Mononuclear cell (primary cell): ENCODE results near the gene BRSK2. TPM values are rescaled to one million over a fixed set of nuclear protein-coding genes. Genes with fewer than 3 reads are reported as not detected.
"Not testable (repeated sequence)": the region's sequence is repeated elsewhere in the genome, so short reads cannot be mapped to it uniquely, and the experiment has no call there.

Experiments
- H3K27me3 ChIP-seq: 2 replicates; pipeline ENCODE4 v1.6.0; 2011; ENCODE audit warnings: low read length, control low read depth; ENCODE audit not compliant: insufficient read depth
- H3K4me1 ChIP-seq: 2 replicates; pipeline ENCODE4 v1.5.1; 2011; ENCODE audit warnings: mild to moderate bottlenecking, low read length, control low read depth; ENCODE audit not compliant: insufficient read depth
- H3K4me3 ChIP-seq: 2 replicates; pipeline ENCODE4 v1.5.1; 2011; ENCODE audit warnings: mild to moderate bottlenecking, low read length, moderate library complexity
- H3K9me3 ChIP-seq: 2 replicates; pipeline ENCODE4 v1.5.1; 2011; ENCODE audit warnings: low read depth, mild to moderate bottlenecking, control low read depth, low read length
- total RNA-seq: library from RNA; depleted of rRNA; stranded (reverse); fragments of >200 nt; gene quantifications from one replicate; pipeline ENCODE4 v1.2.3, GENCODE V29; 2012

Gene BRSK2
- total RNA-seq = 0.10 TPM

GRCh38 chr11:1389932-1390568 lies at the start of gene BRSK2:
TSS of gene BRSK2 (plus strand) at chr11:1389934. CDS start at chr11:1390285, 351 bp downstream.
- Histone ChIP-seq H3K9me3 (no peaks in the 10 kb centered on the region), H3K4me1 (peaks cover 12% of the 10 kb centered on the region), H3K27me3 (peaks cover 30% of the 10 kb centered on the region), H3K4me3 (peak within 1 kb of the TSS; percentile 29)

DNA sequence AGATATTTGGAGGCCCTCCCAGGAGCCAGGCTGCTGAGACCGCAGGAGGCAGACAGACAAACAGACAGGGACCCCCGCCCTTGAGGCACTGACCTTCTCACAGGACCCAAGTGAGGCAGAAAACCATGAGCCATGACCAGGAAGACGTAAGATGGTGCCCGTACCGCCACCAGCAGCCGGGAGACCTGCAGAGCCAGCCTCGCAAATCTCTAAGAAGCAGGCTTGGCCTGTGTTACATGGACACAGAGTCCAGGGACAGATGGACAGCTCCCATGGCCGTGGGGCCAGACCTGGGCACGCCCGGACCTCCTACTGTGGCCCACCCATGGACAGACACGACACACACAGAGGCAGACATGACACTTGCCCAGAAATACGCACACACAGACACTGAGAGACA lies 49.6 kb upstream of the BRSK2 start:
- Histone ChIP-seq H3K9me3 (no peaks in the 10 kb centered on the region), H3K4me3 (no peak overlapping the region), H3K4me1 (peaks cover 10% of the 10 kb centered on the region), H3K27me3 (no peaks in the 10 kb centered on the region)

DNA sequence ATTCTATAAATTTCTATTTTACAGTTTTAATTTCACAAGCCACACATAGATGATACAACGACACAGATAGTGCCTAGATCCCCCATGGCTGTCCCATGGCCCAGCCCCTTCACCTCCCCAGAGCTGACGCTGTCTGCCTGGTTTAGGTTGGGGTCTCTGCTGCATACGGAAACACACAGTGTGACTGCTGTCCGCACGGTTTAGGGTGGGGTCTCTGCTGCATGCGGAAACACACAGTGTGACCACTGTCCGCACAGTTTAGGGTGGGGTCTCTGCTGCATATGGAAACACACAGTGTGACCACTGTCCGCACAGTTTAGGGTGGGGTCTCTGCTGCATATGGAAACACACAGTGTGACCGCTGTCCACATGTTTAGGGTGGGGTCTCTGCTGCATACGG lies 48.5 kb upstream of the BRSK2 start:
- H3K4me3 ChIP-seq, H3K27me3 ChIP-seq, H3K9me3 ChIP-seq, H3K4me1 ChIP-seq: not testable (repeated sequence)

GRCh38 chr11:1341928-1342524 lies 47.7 kb upstream of the BRSK2 start:
- no peaks in the 10 kb centered on the region for H3K27me3 ChIP-seq
- H3K4me1 ChIP-seq = no peaks in the 10 kb centered on the region
- H3K9me3 ChIP-seq = no peaks in the 10 kb centered on the region
- H3K4me3 ChIP-seq = no peak overlapping the region

- H3K27me3 ChIP-seq = no peaks in the 10 kb centered on the region
- H3K4me1 ChIP-seq = no peaks in the 10 kb centered on the region
- H3K9me3 ChIP-seq = no peaks in the 10 kb centered on the region
These were observed 46.8 kb upstream of the BRSK2 start for GRCh38 chr11:1342946-1343345.

GRCh38 chr11:1343391-1344055 lies 46.2 kb upstream of the BRSK2 start:
- Histone ChIP-seq H3K9me3 (no peaks in the 10 kb centered on the region), H3K4me3 (no peak overlapping the region), H3K4me1 (no peaks in the 10 kb centered on the region)

More at GRCh38 chr11:1342946-1343345, 46.8 kb upstream of the BRSK2 start:
- H3K4me3 ChIP-seq = no peak overlapping the region

GRCh38 chr11:1344056-1344635 lies 45.6 kb upstream of the BRSK2 start:
- no peaks in the 10 kb centered on the region for H3K9me3 ChIP-seq
- no peaks in the 10 kb centered on the region for H3K4me1 ChIP-seq
- H3K27me3 ChIP-seq = no peaks in the 10 kb centered on the region
- no peak overlapping the region for H3K4me3 ChIP-seq

More at GRCh38 chr11:1343391-1344055, 46.2 kb upstream of the BRSK2 start:
- H3K27me3 ChIP-seq = no peaks in the 10 kb centered on the region

- no peaks in the 10 kb centered on the region for H3K27me3 ChIP-seq
- H3K4me1 ChIP-seq = no peaks in the 10 kb centered on the region
- H3K4me3 ChIP-seq = no peak overlapping the region
- H3K9me3 ChIP-seq = no peaks in the 10 kb centered on the region
These were observed 43.8 kb upstream of the BRSK2 start for GRCh38 chr11:1345737-1346513.

DNA sequence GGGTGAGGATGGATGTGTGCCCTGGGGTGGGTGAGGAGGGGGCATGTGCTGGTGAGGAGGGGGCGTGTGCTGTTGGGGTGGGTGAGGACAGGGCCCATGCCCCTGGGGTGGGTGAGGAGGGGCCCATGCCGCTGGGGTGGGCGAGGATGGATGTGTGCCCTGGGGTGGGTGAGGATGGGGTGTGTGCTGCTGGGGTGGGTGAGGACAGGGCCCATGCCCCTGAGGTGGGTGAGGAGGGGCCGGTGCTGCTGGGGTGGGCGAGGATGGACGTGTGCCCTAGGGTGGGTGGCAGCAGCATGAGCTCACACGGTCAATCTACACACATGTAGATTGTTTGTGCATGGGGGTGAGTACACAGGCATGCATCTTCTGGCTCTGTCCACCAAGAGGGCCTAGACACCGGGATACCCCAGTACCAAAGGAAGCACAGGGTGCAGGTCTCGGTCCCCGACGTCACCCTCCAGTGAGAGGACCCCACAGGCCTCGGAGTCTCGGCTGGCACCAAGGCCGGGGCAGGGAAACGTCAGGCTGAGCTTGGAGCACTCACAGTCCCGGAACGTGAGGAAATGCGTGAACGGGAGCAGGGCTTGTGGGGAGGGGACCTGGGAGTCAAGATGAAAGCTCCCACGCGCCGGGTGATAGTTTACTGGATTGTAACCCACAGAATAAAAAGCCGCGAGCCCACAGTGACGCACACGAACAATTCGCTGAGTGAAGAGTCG lies 42.9 kb upstream of the BRSK2 start:
- no peak overlapping the region for H3K4me3 ChIP-seq
- no peaks in the 10 kb centered on the region for H3K9me3 ChIP-seq
- H3K27me3 ChIP-seq = no peaks in the 10 kb centered on the region
- no peaks in the 10 kb centered on the region for H3K4me1 ChIP-seq

DNA sequence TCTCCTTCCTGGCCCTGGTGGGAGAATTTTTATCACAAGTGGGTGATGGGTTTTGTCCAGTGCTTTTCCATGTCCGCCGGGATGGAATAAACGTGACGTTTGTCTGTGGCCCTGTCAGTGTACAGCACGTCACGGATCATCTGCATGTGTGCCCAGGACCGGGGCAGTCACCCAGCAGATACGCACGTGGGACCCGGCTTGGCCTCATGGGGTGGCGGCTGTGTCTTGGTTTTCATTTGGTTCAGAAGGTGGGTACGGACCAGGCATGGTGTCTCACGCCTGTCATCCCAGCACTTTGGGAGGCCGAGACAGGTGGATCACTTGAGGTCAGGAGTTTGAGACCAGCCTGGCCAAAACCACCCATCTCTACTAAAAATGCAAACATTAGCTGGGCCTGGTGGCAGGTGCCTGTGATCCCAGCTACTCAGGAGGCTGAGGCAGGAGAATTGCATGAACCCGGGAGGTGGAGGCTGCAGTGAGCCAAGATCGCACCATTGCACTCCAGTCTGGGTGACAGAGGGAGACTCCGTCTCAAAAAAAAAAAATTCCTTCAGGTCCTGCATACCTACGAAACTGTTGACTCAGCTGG lies 42.2 kb upstream of the BRSK2 start:
- not testable (repeated sequence) for H3K4me1 ChIP-seq

DNA sequence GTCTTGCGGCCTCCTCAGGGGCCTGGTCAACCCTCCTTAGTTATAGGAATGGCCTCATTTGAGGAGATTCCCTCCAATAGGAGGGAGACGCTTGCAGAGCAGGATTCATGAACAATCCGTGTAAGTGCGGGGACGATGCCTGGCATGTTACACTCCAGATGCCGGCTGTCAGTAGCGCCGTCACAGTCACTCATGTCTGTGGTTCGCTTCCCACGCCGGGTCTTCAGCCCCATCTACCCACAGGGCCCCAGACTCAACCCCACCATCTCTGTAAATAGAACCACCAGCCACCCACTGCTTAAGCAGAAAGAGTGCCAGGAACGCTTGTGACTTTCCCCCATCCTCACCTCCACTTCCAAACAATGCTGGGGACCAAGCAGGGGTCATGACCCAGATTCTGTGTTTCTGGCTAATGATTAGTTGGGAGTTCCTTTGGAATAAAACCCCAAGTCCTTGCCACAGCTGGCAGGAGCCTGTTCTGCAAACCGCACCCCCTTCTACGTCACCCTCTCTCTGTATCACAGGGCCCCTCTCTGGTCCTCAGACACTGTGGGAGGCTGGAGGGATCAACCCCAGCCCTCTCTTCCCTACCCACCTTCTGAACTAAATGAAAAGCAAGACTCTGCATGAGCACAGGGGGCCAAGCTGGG lies 41.5 kb upstream of the BRSK2 start:
- Histone ChIP-seq H3K27me3 (no peaks in the 10 kb centered on the region), H3K4me3 (no peak overlapping the region), H3K9me3 (no peaks in the 10 kb centered on the region)

More for the DNA sequence above, 42.2 kb upstream of the BRSK2 start:
- not testable (repeated sequence) for H3K27me3 ChIP-seq, H3K4me3 ChIP-seq, H3K9me3 ChIP-seq

GRCh38 chr11:1348796-1349326 lies 40.9 kb upstream of the BRSK2 start:
- Histone ChIP-seq H3K27me3 (no peaks in the 10 kb centered on the region), H3K4me3 (no peak overlapping the region), H3K9me3 (no peaks in the 10 kb centered on the region), H3K4me1 (no peaks in the 10 kb centered on the region)

More for the DNA sequence above, 41.5 kb upstream of the BRSK2 start:
- no peaks in the 10 kb centered on the region for H3K4me1 ChIP-seq

DNA sequence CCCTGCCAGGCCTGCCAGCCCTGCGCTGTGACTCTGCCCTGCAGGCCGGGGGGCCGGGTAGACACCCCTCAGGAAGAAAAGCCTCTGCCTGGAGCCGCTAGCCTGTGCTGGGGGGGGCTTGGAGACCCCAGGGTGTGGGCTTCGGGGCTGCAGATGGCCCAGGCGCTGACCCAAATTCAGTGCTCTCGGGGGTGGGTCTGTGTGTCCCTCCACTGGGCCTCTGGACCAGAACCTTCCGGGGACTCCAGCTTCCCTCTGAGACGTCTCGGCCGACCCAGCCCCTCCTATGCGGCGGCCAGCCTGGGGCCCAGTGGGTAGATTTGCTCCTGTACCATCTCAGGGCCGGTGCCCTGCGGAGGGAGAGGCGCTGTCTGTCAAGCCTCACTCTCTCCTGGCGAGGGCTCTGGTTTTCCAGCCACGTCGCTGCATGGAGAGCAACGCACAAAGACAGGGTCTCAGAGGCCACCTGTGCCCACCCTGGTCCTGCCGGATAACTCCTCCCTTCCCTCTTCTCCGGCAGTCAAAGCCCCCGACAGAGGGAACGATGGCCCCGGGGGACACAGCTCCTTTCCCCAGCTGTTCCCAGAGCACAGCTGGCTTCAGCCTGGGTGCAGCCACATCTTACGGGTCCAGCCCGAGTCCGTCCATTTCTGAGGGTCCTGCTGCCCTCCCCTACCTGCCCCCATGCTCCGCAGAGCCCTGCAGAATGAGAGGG lies 40.2 kb upstream of the BRSK2 start:
- H3K27me3 ChIP-seq = no peaks in the 10 kb centered on the region
- H3K9me3 ChIP-seq = no peaks in the 10 kb centered on the region
- no peaks in the 10 kb centered on the region for H3K4me1 ChIP-seq
- no peak overlapping the region for H3K4me3 ChIP-seq
